GM19239 (cell line): ENCODE measurements around the gene RNF166.

Experiments
- DNase-seq: peaks from one replicate; pipeline ENCODE4 v3.0.0; 2011; ENCODE audit warnings: low spot score; ENCODE audit not compliant: insufficient read length
- FAIRE-seq: peaks from 2 replicates; lab custom pipeline; 2011; peaks lifted over from hg19 to GRCh38; lab: Jason Lieb, UNC

The RNF166 gene

DNA sequence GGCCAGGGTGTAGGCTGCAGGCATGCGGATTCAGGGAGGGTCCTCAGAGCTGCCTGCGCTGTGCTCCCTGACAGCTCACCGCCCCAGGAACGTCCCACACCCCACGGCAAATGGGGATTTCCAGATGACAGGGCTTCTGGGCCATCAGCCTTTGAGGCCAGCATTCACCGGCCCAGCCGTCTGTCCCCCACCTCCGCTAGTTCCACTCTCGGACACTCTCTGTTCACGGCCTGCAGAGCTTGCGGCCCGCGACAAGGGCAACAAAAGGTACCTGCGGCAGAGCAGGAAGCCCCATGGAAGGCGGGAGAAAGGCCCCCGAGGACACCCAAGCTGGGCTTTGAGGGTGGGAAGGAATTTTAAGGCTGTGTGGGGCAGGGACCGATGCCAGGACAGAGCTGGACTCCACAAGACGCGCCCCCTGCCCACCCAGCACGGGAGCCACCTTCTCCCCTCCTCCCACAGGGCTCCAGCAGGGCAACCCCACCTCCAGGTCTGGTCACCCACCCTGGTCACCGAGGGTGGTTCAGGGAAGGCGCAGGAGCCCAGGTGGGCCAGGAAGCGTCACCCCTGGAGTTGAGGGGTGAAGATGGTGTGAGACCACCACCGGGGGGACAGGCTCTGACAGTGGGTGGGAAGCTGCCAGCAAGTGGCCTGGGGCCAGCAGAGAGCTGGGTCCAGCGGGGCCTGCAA is 49.8 kb downstream of the RNF166 start:
- no peak for DNase-seq
- no peak for FAIRE-seq

DNA sequence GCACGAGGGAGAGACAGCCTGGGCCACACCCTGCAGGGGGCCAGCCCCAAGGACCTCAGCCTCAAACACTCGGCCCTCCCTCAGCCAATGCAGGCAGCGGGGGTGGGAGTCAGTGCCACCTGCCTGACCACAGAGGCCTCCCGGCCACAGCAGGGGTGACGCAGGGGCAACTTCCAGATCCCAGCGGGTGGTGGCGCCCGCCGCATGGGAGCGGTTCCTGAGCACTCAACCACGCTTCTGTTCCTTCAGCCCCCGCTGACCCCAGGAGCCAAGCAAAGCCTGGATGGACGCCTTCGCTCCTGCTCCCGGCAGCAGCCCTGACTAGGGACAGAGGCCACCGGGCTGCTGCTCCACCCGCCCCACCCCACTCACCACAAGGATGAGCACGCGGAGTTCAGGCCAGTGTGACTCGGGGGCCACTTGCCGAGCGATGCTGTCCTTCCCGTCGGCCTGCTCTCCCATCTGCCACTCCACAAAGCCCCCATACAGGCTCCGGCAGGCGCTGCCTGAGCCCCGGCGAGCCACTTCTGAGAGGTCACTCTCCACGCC is 50.4 kb downstream of the RNF166 start:
- no peak for DNase-seq
- FAIRE-seq: no peak

DNA sequence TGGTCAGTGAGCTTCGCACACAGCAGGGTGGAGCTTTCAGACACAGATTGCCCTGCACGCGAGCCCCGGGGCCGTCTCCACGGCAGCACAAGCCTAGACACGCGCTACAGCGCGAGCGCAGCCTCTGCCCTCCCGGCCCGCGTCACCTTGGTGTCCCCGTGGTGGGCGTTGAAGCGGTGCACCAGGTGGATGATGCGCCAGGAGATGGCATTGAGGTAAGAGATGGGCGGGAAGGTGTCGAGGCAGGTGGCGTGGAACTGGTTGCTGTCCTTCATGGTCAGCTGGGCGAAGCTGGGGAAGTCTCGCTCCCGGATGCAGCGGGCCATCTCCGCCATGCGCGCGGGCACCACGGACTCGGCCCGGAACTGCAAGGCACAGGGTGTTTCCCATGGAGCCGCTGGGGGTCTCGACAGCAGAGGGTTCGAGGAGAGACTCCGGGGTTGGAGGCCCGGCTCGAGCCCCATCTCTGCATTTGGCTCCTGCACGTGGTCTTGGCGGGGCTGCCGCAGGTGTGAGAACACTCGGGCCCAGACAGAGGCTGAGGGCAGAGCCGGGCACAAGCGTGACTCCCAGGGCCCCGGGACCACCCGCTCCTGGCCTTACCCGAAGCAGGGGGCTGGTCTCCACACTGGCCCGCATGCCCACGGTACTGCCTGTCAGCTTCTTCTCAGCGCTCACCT is 51.0 kb downstream of the RNF166 start:
- FAIRE-seq: no peak
- DNase-seq: no peak

DNA sequence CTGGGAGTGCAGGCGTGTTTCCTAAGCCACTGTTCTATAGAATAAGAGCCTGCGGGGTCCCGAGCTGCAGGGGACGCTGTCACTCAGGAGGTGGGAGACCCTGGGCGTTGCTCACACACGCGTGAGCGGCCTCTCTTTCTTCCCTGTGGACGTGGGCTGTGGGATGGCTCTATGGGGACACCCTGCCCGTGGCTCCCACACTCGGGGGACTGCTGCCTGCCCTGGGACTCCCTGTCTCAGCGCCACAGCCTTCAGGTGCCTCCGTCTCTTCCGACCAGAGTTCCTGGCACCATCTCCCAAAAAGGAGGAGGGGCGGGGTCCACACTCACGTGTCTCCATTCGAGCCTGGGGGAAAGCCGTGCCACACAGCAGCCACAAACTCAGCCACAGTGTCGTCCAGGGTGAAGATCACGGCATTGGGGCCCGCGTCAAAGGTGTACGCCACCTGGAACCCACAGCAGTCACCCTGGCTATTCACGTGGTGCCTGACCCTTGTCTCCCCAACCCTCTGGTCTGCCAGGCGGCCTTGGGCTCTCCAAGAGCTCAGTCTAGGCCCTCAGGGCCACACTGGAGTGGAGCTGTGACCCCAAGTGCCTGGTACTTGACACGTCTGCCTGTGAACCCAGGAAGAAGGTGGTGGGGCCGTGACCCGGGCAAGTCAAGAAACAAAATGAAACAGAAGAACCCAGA is 51.7 kb downstream of the RNF166 start:
- DNase-seq (no peak), FAIRE-seq (no peak)

DNA sequence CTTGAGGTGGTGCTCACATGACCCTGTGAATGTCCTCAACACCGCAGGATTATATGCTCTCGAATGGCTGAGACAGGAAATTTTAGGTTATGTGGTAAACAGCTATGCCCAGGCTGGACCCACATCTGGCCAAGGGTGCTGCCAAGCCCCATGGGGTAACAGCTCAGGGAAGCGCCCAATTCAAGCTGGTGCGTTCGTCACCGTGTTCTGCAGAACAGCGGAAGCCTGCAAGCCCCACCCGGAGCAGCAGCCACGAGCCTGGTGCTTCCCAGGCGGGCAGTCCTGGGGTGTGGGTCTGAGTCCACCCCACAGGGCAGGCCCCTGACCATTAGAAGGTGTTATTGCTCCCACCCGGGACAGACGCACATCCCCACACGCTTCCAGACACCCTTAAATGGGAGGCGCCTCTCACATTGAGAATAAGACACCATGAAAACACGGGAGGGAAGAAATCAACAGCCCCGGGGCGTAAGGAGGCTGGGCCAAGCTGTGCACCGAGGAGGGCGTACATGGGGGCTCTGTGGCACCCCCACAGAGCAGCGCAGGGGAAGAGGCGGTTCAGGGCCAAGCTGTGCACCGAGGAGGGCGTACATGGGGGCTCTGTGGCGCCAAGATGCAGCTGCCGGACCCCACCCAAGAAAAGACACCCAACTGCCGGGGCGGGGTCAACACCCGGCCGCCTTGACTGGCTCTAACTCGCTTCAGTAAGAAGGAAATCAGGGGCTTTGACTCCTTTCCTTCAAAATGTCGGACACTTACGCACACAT is 52.4 kb downstream of the RNF166 start:
- no peak for FAIRE-seq
- no peak for DNase-seq

DNA sequence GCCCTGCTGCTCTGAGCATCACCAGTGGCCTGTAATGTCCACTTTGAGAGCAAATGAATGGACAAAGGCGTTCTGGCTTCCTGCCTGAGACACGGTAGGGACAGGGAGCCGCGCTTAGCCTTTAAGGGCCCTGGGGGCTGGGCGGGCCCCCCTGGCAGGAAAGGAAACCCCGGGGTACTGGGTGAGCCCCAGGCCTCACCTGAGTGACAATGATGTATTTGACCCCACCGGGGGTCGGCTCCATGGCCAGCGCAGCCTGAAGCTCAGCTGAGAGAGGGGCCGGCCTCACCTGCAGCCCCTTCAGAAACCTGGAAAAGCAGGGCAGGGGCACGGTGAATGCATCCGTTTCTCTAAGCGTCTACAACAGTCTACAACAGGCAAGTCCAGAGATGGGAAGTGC is 53.1 kb downstream of the RNF166 start:
- FAIRE-seq: no peak
- no peak for DNase-seq

DNA sequence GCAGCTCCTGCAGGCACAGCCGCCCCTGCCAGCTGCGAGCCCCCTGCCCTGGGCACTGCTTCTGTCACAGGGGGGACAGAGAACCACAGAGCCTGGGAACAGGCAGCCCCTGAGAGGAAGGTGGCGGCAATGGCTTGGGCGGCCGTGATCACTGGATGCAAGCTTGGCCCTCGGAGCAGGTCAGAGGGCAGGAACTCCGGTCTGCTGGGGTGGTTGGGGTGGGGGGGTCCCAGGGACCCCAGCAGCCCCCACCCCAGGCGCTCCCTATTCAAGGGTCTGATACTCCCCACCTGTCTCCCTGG is 53.5 kb downstream of the RNF166 start:
- FAIRE-seq: no peak

DNA sequence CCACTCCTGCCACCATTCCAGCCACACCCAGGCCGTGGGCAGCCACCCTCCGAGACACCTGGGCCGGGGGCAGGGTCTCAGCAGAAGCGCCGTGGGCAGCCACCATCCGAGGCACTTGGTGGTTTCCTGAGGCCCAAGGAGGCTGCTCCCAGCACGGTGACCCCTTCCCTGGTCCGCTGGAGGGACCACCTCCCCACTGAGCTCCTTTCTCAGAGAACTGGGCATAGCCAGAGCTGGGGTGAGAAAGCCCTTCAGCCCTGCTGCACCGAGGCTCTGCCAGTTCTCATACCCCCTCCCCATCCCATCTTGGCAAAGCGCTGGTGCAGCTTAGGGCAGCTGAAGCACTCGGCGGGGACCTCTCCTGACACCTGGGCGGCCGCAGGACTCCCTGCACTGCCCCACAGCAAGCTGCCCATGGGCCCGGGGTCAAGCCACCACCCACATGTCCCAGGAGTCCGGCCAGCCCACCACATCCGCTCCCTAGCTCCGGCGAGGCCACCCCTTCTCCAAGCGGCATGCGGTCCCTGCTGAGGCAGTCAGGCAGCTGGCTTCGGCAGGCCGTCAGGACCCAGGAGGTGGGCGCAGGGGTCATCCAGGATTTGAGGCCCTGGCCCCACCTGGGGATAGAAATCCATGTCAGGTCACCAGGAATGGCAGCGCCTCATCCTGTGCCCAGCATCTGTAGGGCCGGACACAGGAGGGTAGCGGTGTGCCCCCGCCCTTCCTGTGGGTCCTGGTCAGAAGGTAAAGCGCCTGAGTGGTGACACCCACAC is 54.0 kb downstream of the RNF166 start:
- no peak for FAIRE-seq
- no peak for DNase-seq

More for the DNA sequence above, 53.5 kb downstream of the RNF166 start:
- DNase-seq: no peak

DNA sequence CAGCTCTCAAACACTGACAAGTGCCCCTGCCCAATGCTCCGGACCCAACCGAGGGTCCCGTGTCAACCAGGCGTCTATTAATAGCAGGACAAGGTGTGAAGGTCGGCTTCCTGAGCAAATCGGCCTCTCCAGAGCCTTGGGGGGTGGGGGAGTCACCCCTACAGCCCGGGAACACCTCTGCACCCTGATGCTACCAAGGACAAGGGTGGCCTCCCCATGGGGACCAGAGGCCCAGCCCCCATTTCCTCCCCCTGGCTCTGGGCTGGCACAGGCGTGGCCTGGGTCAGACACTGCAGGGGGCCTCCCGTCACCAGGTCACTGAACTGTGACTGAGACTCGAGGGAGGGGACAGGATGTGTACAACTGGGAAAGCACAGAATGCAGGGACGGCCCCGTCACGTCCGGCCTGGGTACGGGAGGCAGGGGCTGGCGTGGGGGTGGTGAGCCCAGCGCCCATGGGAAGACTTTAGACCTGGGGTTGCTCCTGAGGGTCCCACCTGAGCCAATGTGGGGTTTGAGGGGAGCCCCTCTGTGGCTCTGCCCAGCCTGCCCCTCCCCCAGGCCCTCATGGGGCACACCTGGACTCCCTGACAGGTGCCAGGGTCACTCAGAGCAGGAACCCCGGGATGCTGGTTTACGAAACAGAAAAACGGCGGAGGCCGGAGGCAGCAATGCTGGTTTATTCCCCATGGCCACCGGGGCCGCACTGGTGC is 54.8 kb downstream of the RNF166 start:
- FAIRE-seq (peak; percentile 98), DNase-seq (peak; percentile 99)

DNA sequence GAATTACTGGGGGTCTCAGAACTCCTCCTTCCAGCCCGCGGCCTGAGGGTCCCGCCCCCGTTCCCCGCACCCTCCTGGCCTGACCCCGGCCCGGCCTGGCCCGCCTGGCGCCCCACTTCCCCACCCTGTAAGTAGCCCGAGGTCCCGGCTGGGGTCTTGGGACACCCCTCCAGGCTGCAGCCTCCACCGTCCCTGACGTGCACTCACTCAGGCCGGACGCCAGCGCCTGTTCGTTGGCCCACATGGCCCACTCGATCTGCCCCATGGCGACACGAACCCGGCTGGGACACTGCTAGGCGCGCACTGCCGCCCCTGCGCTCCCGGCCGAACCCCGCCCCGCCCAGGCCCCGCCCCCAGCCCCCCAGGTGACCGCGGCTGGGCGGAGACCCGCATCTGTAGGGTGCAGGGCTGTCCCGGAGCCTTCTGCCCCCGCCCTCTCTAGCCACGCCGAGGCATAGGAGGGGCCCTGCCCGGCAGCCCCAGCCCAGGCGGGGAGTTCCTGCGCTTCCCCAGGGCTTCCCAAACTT is 55.4 kb downstream of the RNF166 start, which contains the start of gene CYBA:
CYBA (minus strand) TSS at position 305 of the 527 bp plus-strand sequence; CDS start at position 265, 40 bp downstream.
- FAIRE-seq: no peak
- peak; percentile 97 for DNase-seq

DNA sequence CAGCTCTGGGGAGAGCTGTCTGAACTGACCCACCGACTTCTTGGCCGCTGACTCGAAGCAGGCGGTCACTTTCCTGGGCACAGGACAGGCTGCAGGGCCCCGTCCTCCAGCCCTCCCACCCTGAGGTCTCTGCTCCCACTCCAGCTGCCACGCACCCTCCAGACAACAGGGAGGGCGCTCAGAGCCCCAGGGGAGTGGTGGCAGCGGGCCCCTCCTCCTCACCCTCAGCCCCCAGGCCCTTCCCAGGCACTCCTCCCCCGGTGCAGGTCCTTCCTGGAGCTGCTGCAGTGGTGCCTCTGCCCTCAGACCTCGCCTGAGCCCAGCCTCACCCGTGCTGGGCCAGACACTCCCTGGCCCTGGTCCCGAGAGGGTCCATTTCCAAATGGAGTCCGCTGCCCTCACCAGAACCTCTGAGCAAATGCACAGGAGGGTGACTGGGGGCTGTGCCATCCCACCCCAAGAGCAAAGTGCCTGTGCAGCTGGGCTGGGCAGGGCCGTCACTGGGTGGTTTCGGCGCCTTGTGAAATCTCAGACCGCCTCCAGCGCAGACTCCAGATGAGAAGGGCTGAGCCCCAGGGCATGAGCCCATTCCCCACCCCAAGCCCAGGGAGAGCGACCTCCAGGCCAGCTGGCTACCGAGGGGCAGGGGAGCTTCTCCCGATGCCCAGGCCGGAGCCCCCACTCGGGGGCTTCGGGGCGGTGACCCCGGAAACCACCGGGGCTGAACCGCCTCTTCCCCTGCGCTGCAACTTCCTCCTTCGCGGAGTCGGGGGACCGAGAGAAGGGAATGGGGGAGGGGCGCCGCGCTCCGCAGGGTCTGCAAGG is 56.1 kb downstream of the RNF166 start:
- FAIRE-seq (peak; percentile 58), DNase-seq (no peak)

DNA sequence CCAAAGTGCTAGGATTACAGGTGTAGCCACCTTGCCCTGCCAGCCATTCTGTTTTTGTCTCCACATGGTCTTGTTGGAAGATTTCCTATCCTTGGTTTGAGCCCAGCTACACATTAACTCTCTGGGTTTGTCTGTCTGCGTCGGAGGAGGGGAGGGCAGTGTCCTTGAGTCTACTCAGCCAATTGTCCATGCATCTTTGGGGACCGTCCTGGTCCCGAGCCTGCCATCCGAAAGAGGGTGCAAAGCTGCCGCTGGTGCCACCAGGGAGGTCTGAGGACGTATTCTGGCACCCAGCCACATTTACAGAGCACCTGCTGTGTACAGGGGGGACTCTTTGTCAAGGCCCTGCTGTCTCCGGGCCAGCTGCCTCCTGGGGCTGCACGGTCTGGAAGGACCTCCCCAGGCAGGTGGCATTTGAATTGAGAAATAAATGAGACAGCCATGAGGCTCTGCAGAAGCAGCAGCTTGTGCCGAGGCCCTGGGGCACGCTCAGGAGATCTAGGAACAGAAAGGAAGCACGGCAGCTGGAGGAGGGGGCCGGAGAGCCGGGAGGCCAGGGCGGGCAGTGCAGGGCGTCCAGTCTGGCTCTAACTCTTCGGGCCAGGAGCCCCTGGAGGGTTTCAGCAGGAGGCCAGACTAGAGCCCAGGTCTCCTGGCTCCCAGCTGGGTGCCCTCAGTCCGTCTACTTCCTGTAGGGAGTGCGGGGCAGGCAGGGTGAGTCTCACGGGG is 56.8 kb downstream of the RNF166 start:
- FAIRE-seq (no peak), DNase-seq (no peak)

DNA sequence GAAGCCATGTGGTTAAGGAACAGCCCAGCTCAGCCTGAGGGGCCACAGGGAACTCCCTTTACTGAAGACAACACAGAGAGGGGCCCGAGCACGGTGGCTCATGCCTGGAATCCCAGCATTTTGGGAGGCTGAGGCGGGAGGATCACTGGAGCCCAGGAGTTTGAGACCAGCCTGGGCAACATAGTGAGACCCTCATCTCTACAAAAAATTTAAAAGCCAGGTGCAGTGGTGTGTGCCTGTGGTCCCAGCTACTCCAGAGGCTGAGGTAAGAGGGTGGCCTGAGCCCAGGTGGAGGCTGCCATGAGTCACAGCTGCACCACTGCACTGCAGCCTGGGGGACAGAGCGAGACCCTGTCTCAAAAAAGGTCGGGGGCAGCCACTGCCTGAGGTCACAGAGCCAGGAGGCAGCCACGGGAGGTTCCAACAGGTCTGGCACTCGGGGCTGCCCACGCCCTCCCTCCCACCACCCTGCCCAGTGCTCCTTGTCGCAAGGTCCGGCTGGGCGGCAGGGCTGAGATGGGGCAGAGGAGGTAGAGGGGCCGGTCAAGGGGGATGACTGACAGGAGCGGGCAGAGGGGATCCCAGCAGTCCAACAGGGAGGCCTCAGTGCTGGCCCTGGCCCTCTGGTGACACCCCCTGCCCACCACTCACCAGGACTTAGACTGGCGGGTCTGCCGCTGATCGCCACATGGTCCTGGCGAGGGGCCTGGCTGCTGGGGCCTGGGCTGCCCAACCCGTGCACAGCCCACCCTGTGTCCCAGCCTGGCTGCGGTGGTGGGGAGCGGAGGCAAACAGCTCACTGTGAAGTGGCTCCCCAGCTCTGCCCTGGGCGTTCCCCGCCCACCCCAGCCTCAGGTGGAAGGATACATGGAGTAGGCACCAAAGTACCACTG is 58.8 kb downstream of the RNF166 start:
- no peak for DNase-seq
- no peak for FAIRE-seq
